GM19438 (cell line): Measurements from ENCODE around the gene GNAL.
"Not testable (repeated sequence)": the region's sequence is repeated elsewhere in the genome, so short reads cannot be mapped to it uniquely, and the experiment has no call there.

Source experiments
- ATAC-seq: cut with Tn5 transposase; IDR thresholded peaks from one replicate; pipeline ENCODE4 v1.9.1; 2021; ENCODE audit warnings: low read depth; ENCODE audit not compliant: unreplicated experiment

GNAL gene

DNA sequence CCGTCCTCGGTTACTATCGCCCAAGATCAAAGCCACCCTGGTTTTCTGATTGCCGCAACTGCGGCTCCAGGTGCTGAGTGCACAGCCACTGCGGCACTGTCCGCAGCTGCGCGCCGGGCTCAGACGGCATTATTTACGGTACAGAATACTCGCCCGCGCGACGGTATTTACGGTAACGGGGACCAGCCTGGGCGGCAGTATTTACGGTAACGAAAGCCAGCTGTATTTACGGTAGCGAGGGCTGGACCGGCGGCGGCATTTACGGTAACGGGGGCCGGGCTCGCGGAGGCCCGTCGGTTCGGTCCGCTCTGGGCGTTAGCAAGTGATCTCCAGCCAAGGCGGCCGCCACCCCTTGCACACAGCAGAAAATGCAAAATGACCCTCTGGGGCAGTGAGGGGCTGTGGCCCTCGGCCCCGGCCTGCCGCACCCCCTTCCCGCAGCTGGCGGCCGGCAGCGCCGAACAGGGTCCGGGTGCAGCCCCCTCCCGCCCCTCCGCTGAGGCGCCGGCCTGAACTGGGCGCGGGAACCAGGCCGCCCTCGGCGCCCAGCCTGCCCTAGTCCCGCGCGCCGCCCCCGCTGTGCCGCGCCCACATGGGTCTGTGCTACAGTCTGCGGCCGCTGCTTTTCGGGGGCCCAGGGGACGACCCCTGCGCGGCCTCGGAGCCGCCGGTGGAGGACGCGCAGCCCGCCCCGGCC is at the start of gene GNAL:
TSS of gene GNAL (plus strand) at position 293 of the 697 bp plus-strand sequence. CDS start at position 593, 300 bp downstream.
- ATAC-seq = peak; percentile 70

DNA sequence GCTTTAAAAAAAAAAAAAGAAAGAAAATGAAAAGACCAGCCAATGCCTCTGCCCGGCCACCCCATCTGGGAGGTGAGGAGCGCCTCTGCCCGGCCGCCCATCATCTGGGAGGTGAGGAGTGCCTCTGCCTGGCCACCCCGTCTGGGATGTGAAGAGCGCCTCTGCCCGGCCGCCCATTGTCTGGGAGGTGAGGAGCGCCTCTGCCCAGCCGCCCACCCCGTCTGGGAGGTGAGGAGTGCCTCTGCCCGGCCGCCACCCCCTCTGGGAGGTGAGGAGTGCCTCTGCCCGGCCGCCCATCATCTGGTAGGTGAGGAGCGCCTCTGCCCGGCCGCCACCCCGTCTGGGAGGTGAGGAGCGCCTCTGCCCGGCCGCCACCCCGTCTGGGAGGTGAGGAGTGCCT is 41.8 kb upstream of the GNAL start:
- ATAC-seq = not testable (repeated sequence)

DNA sequence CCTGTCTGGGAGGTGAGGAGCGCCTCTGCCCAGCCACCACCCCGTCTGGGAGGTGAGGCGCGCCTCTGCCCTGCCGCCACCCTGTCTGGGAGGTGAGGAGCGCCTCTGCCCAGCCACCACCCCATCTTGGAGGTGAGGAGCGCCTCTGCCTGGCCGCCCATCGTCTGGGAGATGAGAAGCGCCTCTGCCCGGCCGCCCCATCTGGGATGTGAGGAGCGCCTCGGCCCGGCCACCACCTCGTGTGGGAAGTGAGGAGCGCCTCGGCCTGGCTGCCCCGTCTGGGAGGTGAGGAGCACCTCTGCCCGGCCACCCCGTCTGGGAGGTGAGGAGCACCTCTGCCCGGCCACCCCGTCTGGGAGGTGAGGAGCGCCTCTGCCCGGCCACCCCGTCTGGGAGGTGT is 41.3 kb upstream of the GNAL start:
- ATAC-seq = not testable (repeated sequence)

DNA sequence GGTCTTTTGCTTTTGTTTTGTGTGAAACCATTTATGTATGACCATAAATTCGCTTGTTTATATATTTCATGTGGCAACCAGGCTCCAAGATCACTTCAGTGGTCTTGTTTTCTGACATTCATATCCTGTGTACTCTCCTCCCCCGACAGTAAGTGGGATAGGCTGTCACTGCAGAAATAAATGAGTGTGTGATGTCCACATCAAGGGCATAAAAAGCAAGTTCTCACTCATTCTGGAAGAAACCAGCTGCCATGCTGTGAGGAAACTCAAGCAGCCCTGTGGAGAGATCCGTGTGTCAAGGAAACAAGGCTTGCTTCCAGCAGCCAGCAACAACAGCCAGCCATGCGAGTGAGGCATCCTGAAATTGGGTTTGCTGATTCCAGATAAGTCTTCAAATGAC is 39.2 kb upstream of the GNAL start:
- ATAC-seq = no peak

DNA sequence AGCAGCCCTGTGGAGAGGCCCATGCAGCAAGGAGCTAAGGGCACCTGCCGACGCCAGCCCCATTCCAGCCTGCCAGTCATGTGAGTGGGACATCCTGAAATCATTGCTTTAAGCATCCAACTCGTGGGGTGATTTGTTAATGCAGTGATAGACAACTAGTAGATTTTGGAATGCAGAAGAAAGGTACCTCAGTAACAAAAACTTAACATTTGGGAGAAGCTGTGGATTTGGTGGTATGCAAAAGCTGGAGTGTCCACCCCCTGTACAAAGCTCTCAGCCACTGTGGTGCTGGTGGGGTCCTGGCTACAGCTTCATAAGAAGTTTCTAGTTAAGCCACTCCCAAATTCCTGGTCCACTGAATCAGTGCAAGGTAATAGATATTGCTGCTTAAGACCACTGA is 37.2 kb upstream of the GNAL start:
- ATAC-seq = no peak

DNA sequence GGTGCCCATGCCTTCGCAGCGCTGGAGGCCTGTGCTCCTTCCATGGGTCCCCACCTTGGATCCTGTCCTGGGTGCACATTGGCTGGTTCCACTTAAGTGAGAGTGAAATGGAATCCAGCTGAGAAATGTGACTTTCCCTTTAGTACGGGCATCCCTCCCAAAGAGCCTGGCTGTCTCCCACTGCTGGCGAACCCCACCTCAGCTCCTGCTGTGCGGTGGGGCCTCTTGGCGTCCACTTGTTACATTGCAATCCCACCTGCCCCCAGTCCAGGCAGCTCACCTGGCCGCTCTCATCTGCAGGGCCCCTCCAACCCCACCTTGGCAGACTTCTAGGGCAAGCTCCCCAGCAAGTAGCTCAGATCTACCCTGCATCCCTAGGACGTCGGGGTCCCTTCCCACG is 35.5 kb upstream of the GNAL start:
- ATAC-seq = no peak

DNA sequence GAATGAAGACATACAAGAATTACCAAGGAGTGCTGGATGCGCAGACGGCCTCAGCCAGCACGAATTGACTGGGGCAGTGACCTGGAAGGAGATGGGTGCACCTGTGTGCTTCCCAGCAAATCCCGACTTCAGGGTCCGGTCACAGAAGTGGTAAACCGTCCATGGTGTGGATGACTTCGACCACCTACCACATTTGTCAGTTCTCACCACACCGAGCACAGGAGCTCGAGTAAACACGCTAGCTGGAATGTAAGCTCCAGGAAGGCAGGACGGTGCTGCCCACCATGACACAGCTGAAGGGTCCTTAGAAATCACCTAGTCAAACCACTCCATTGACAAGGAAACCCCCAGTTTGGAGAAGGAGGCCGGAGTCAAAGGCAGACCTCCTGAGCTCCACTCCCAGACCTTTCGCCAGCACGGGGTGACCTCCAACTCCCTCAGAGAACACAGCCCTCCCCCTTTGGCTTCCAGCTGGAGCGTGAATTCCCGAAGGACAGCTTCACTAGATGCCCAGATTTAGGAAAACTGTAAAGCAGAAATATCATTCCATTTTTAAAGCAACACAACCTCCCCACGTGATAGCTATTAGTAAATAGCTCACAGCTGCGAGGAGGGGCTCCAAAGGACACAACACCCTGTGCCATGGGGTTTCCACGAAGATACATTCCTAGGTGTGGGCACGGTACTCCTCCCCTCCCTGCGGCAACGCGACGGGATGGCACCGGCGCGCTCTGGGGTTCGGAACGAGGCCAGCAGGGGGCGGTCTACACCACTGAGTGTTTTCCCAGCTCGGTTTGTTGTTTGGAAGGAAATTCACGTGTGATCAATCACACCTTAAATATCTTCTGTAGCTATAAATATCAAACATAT is 34.1 kb upstream of the GNAL start:
- no peak for ATAC-seq

DNA sequence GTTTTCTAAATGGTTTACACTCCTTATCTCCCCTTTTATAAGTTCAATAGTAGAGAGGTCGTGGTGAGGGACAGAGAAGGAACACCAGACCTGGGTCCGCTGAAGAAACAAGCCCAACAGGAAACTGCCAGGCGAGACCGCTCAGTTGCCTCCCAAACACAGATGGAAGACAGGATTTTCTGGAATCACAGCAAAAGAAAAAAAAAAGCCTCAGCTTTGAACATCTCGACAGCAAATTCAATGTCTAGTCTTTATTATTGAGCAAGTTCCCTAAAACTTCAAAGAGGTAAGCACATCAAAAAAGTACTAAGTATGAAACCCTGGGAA is 33.5 kb upstream of the GNAL start:
- no peak for ATAC-seq

DNA sequence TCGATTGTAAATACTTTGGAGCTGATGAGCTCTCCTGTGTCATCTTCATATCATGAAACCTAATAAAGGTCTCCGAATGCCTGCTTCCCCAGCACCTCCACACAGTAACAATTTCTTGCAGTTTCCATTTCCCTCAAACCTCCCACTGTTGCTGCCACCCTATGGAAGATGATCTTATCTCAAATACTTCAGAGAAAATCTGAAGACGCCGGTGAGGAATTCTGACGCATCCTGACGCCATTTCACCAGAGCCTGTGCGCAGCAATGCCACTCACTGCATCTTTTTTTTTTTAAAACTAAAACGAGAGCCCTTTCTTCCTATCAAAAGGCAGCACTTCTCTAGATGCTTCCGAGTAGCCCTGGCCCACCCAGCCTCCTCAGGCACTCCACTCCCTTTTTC is 31.9 kb upstream of the GNAL start:
- ATAC-seq = no peak

DNA sequence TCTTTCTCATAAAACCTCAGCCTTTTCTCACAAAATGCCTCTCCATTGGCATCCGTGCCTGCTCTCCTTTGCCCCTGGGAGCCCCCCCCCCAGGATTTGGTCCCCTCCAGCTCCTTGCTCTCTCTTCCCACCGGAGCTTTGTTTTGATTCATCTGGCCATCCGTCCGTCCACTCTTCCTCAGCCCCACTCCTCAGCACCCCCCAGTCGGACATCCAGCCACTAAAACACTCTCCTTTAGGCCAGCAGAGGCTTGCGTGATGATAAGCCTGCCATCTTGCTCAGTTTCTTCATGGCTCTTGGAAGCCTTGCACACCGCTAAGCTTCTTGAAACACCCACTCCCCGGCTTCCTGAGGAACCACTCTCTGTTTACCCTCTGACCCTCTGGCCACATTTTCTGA is 31.5 kb upstream of the GNAL start:
- ATAC-seq = no peak

DNA sequence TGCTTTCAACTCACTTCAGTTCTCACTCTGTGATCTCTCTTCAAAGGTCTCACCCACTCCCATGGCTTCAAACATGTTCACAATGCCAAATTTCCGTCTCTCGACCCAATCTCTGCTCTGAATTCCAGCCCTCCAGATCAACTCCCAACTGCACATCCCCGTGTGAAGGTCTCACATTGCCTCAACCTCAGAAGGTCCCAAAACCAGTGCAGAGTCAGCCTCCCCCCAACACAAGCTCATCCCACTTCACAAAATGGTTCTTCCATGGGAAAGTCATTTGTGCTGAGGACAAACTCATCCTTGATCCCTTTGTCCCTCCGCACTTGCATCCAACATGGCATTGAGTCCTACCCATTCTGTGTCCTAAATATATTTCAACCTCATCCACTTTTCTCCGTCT is 31.0 kb upstream of the GNAL start:
- ATAC-seq = no peak

DNA sequence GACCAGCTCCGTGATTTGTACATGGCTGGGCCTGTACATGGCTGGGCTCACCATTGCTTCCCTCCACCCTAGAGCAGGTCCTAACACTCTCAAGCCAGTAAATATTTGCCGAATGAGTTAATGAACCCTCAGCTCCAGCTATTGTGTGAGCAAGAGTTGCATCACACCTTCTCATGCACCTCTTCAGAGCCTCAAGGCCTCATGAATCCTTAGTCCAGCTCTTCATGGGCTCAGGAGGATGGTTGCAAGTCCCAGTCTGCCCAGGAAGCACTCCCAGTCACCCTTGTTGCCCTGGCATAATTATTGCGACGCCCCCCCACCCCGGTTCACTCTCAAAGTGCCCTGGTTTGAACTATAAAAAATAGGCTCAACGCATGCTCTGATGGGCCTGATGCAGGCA is 30.1 kb upstream of the GNAL start:
- no peak for ATAC-seq

DNA sequence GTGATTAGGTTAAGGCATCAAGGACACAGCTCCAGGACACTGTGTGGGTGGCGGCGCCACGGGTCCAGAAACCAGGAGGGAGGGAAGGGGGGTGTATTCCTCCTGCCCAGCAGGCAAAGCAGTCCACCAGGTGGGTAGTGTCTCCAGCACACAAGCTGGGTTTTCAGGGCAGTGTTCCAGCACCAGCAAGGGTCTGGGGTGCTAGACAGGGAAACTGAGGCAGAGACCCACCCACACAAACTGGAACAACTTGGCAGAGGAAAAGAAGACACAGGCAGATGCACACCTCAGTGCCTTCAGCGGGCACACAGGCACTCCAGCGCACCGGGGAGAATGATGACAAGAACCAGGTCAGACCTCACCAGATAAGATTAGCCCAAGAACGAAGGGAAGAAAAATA is 28.4 kb upstream of the GNAL start:
- ATAC-seq = no peak

DNA sequence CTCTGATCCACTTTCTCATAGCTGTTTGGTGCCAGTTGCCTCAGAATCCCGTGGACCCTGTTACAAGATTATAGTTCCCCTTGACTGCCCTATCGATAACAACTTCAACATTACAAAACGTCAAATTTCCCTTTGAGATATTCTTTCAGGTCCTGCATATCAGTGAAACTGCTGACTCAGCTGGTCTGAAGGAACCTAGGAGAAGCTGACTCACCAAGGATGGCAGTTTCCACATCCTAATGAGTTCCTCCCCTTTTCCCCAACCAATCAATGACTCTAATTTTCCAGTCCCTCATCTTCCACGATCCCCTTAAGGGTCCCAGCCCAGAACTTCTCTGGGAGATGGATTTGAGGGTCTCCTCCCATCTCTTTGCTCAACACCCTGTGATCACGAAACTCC is 27.6 kb upstream of the GNAL start:
- ATAC-seq = no peak

DNA sequence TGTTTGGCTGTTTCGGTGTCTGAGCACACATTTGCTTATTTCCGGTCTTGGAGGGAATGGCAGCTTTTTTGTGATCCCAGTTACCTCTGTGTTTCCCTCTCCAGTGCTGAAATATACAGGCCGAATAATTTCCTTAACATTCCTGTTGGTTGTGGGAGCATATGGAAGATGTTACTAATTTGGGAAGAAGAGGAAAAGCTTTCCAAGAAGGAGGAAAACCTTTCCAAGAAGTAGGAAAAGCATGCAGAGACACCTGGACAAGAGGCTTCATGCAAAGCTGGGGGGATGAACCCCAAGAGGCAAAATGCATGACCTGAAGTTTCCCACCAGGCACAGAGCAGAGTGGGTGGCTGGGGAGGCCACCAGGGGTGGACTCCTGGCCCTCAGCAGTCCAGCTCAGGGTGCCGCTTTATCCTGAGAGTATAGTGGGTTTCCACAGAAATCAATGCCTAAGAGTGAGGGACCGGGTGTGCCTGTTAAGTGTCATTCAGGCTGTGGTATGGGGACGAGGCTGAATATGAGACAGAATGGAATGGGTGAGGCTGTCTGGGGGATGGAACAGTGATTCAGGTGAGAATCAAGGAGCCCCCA is 25.5 kb upstream of the GNAL start:
- ATAC-seq = no peak

DNA sequence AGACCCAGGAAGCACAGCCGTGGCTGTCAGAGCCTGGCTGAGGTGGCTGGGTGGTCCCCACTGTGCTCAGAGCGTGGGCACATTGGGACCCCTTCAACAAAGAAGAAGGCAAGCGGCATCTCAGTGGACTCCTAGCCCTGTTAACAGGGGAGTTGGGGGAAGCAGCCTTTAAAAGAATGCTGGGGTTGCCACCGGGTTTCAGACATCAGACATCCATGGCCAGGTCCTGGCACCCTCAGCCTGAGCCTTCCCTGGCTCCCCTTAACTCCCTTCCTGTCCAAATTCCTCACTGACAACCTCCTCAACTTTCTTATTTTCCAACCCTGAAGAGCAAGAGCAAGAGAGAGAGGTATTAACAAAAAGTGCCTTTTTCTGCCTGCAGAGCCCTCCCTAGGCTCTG is 24.8 kb upstream of the GNAL start:
- no peak for ATAC-seq

DNA sequence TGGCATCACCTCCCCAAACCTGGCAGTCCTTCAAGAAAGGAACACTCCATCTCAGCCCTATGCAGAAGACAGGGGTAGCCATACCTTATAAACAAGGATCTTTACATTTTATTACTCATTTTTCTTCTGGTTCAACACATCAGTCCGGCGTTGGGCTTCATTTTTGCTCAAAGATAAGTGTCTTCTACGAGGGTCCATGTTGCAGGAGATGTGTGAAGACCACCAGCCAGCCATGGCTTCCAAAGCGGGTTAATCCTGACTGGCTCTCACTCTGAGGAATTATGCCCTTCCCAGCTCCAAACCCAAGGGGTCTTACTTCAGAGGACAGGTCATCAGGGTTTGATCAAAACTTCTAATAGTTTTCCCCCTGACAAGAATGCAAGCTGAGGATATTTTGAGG is 23.9 kb upstream of the GNAL start:
- ATAC-seq = no peak

DNA sequence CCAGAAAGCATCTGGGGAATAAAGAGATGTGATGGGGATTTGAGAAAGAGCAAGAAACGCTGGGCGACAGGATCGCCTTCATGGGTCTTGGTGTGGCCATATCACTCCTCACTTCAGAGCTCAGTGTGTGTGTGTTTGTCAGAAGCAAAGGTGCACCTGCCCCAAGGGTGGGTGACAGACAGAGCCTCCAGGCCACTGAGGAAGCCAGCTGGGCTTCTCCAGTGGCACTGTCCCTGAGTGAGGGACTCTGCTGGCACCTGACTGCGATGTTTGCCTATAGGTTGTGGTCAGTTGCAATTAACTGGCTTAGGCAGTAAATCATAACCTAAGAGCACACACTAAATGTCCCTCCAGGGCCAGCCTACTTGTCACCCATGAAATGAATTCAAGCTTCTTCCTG is 23.5 kb upstream of the GNAL start:
- ATAC-seq = no peak

DNA sequence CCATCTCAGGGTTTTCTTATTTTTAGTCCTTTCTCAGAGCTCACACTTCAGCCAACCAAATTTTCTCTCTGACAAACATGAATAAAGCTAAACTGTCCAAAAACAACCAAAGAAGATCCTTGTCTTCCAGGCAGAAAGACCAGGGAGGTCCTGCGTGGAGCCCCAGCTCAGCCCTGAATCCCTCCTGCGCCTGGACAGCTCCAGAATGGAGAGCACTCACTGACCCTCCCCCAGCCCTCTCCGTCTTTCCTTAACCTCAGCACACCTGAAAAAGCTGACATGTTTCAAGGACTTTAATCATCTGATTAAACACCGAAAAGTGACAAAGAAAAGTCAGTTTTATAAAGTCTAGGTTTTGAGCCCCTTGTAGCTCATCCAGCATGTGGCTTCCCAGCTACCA is 22.9 kb upstream of the GNAL start:
- no peak for ATAC-seq

DNA sequence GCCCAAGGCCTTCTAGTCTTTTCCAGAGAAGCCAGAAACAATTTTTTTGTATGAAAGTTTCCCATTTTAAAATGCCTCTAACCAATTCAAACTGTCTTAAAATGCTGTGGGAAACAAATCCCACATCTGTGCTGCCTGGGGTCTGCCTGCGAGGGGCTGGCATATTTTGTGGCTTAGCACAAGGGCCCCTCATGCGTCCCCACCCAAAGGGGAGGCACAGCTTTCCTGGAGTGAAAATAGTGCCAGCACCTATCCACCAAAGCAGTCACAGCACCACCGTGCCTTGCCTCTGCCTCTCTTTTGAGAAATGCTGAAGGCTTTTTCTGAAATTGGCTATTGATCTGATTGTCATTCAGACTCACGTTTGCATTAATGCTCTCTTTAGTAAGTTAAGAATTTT is 22.2 kb upstream of the GNAL start:
- no peak for ATAC-seq

DNA sequence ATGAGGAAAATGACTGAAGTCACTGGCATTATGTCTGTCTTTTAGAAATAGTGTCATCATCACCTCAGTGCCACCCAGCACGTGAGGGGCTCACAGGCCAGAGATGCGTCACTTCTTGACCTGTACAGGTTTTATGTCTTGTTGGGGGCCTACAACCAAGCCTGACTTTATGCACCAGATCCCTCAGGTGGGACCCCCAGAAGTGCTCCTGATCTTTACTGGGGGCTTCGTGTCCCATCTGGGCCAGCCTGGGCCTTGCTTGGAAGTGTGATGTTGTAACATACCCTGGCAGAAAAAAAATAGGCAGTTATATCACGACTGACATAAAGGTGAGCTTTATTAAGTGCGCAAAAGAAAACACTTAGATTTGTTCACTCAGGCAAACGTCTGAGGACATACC is 21.5 kb upstream of the GNAL start:
- ATAC-seq = no peak
